ENCODE measurements around the gene HCFC2. TPM values are rescaled to one million over a fixed set of nuclear protein-coding genes. Genes with fewer than 3 reads are reported as not detected.

The HCFC2 gene
- total and polyA plus RNA-seq, 9 of the 15 experiments (the other 6 are each of a cell fraction or from before 2014, with no cell fraction given): 1.2 to 6.5 (median 3.8) TPM

DNA sequence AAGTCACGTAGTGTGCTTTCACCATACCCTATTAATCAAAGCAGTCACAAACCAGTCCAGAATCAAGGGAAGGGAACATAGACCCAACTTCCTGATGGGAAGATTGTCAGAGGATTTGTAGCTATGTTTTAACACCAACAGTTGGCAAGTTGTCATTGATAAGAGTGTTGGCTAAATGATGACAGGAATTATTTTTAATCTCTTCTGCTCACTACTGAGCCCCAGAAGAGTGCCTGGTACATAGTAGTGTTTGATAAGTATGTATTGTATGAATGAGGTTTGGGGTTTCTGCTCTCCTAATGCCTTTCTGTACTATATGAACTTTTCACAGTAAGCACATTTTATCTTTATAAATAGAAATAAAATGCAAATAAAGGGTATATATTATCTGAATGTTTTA lies 14.7 kb downstream of the HCFC2 start:
- no peaks in the 10 kb centered on the region for H3K79me2 ChIP-seq (ENCODE audit: control insufficient read depth, insufficient read depth, low read length)
- no peak overlapping the region for H3K27ac ChIP-seq (ENCODE audit: extremely low read depth, low read depth, low read length)
- in situ Hi-C loops (cut with MboI) (no loop called here), intact Hi-C loops (cut with micrococcal nuclease) (no loop called here)
- no peak overlapping the region for H2AFZ ChIP-seq (ENCODE audit: low read depth, low read length)
- no peak overlapping the region for H3K4me2 ChIP-seq (ENCODE audit: insufficient read depth, low read length)
- BruUV-seq (replicated peaks): no TSS peak
- no peak overlapping the region for H3K4me3 ChIP-seq
- POLR2A ChIA-PET: interaction anchor here (0.9 kb wide), 1 partner anchor 9 kb away, joined by 3 read pairs; no protein-coding TSS in a partner anchor
- no peak for FAIRE-seq
- H3K36me3 ChIP-seq (ENCODE audit: control insufficient read depth, insufficient read depth, low read length): peaks cover 10% of the 10 kb centered on the region; the same call in 2 of the 3 replicates
- DNase-seq (ENCODE audit: extremely low read depth in 1 of 4, low spot score in 3 of 4): no peak
- H3K9me1 ChIP-seq (ENCODE audit: control insufficient read depth, insufficient read depth, low read length): no peaks in the 10 kb centered on the region
- H3K27me3 ChIP-seq (ENCODE audit: control insufficient read depth in 2 of 2, insufficient read depth in 2 of 2, low read length in 2 of 2): no peaks in the 10 kb centered on the region
- no peak overlapping the region for H3K9ac ChIP-seq (ENCODE audit: insufficient read depth in 1 of 2, low read depth in 2 of 2, low read length in 2 of 2)
- WGBS (ENCODE audit: insufficient coverage, low coverage, missing lambda C conversion rate): 60% methylated on average over 1 of the region's 1 CpG
- no peaks in the 10 kb centered on the region for H3K4me1 ChIP-seq (replicated peaks in 1 of 2; ENCODE audit: control insufficient read depth in 2 of 2, insufficient read depth in 2 of 2, low read length in 2 of 2)
- CTCF ChIA-PET (ENCODE audit: low intra/inter-chr PET ratio): no interaction called here
- no peak for ATAC-seq
- no peaks in the 10 kb centered on the region for H3K9me3 ChIP-seq (replicated peaks; ENCODE audit: control insufficient read depth, insufficient read depth, low read depth, low read length)
- no peaks in the 10 kb centered on the region for H4K20me1 ChIP-seq (replicated peaks; ENCODE audit: control insufficient read depth, insufficient read depth, low read length)
- TF ChIP-seq ZNF253 (CRISPR knock-in tag; conservative IDR thresholded peaks at IDR 0.05) (no peak), ERF (CRISPR knock-in tag; IDR thresholded peaks at IDR 0.05) (no peak), LEF1 (IDR thresholded peaks at IDR 0.05) (no peak), CHD2 (IDR thresholded peaks at IDR 0.05; ENCODE audit: low read depth, low read length) (no peak), ZNF121 (CRISPR knock-in tag; conservative IDR thresholded peaks at IDR 0.05) (no peak), FOXJ2 (tag; IDR thresholded peaks at IDR 0.05) (no peak), POLR2AphosphoS2 (IDR thresholded peaks at IDR 0.05; ENCODE audit: low read length) (no peak), ZKSCAN1 (IDR thresholded peaks at IDR 0.05; ENCODE audit: low read depth, low read length) (no peak), TGIF2 (CRISPR knock-in tag; IDR thresholded peaks at IDR 0.05) (no peak), TAF1 (IDR thresholded peaks at IDR 0.05; ENCODE audit: control insufficient read depth, extremely low read depth, insufficient read depth, low read length, severe bottlenecking) (no peak), BDP1 (IDR thresholded peaks at IDR 0.05; ENCODE audit: insufficient read depth, insufficient read length) (no peak), ZNF584 (CRISPR knock-in tag; IDR thresholded peaks at IDR 0.05; ENCODE audit: low read depth) (no peak), MAFK (IDR thresholded peaks at IDR 0.05; ENCODE audit: low read length) (no peak), MCM5 (IDR thresholded peaks at IDR 0.05; ENCODE audit: low read depth) (no peak)
- TF ChIP-seq, protein P1, sequence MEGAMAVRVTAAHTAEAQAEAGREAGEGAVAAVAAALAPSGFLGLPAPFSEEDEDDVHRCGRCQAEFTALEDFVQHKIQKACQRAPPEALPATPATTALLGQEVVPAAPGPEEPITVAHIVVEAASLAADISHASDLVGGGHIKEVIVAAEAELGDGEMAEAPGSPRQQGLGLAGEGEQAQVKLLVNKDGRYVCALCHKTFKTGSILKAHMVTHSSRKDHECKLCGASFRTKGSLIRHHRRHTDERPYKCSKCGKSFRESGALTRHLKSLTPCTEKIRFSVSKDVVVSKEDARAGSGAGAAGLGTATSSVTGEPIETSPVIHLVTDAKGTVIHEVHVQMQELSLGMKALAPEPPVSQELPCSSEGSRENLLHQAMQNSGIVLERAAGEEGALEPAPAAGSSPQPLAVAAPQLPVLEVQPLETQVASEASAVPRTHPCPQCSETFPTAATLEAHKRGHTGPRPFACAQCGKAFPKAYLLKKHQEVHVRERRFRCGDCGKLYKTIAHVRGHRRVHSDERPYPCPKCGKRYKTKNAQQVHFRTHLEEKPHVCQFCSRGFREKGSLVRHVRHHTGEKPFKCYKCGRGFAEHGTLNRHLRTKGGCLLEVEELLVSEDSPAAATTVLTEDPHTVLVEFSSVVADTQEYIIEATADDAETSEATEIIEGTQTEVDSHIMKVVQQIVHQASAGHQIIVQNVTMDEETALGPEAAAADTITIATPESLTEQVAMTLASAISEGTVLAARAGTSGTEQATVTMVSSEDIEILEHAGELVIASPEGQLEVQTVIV (CRISPR knock-in tag; IDR thresholded peaks at IDR 0.05; ENCODE audit: borderline replicate concordance): no peak
- TF ChIP-seq, protein P2, sequence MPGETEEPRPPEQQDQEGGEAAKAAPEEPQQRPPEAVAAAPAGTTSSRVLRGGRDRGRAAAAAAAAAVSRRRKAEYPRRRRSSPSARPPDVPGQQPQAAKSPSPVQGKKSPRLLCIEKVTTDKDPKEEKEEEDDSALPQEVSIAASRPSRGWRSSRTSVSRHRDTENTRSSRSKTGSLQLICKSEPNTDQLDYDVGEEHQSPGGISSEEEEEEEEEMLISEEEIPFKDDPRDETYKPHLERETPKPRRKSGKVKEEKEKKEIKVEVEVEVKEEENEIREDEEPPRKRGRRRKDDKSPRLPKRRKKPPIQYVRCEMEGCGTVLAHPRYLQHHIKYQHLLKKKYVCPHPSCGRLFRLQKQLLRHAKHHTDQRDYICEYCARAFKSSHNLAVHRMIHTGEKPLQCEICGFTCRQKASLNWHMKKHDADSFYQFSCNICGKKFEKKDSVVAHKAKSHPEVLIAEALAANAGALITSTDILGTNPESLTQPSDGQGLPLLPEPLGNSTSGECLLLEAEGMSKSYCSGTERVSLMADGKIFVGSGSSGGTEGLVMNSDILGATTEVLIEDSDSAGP (CRISPR knock-in tag; IDR thresholded peaks at IDR 0.05): no peak
- TF ChIP-seq, protein P3, sequence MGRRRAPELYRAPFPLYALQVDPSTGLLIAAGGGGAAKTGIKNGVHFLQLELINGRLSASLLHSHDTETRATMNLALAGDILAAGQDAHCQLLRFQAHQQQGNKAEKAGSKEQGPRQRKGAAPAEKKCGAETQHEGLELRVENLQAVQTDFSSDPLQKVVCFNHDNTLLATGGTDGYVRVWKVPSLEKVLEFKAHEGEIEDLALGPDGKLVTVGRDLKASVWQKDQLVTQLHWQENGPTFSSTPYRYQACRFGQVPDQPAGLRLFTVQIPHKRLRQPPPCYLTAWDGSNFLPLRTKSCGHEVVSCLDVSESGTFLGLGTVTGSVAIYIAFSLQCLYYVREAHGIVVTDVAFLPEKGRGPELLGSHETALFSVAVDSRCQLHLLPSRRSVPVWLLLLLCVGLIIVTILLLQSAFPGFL (CRISPR knock-in tag; IDR thresholded peaks at IDR 0.05): no peak
- TF ChIP-seq, protein P4, sequence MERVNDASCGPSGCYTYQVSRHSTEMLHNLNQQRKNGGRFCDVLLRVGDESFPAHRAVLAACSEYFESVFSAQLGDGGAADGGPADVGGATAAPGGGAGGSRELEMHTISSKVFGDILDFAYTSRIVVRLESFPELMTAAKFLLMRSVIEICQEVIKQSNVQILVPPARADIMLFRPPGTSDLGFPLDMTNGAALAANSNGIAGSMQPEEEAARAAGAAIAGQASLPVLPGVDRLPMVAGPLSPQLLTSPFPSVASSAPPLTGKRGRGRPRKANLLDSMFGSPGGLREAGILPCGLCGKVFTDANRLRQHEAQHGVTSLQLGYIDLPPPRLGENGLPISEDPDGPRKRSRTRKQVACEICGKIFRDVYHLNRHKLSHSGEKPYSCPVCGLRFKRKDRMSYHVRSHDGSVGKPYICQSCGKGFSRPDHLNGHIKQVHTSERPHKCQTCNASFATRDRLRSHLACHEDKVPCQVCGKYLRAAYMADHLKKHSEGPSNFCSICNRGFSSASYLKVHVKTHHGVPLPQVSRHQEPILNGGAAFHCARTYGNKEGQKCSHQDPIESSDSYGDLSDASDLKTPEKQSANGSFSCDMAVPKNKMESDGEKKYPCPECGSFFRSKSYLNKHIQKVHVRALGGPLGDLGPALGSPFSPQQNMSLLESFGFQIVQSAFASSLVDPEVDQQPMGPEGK (CRISPR knock-in tag; IDR thresholded peaks at IDR 0.05; ENCODE audit: borderline replicate concordance): no peak
